Breast epithelium (tissue), 4 donors: Measurements from ENCODE around the gene TWF2. TPM values are rescaled to one million over a fixed set of nuclear protein-coding genes. Genes with fewer than 3 reads are reported as not detected.
A peak's percentile ranks its signal among the peaks of the same experiment; 100 is the strongest.

Experiments used
- DNase-seq, 2 donors: peaks; one replicate each; pipeline ENCODE4 v3.0.0-alpha.2; 2019; ENCODE audit warnings: low spot score in 2 of 2
- H3K27ac ChIP-seq, 2 donors: fragments of 200-600 bp; sonication (generic) in 1 of 2; one replicate each; pipeline ENCODE4 v1.5.1; 2016 to 2019; ENCODE audit warnings: mild to moderate bottlenecking in 1 of 2
- H3K27me3 ChIP-seq, 2 donors: fragments of 200-600 bp; sonication (generic) in 1 of 2; one replicate each; pipeline versions ENCODE4 v1.5.1 to v1.6.0; 2017 to 2019; ENCODE audit warnings: control low read depth in 1 of 2, mild to moderate bottlenecking in 1 of 2
- H3K36me3 ChIP-seq: fragments of 200-600 bp; one replicate; pipeline ENCODE4 v1.5.1; 2019
- H3K4me1 ChIP-seq, 2 donors: fragments of 200-600 bp; sonication (generic); one replicate each; pipeline ENCODE4 v1.5.1; 2016 to 2019; ENCODE audit warnings: control low read depth in 1 of 2
- H3K4me3 ChIP-seq, 3 donors: fragments of 200-600 bp; sonication (generic); 1 replicate in 2 of 3; 2 replicates in 1 of 3; pipeline ENCODE4 v1.5.1; 2016 to 2019; ENCODE audit warnings: mild to moderate bottlenecking in 3 of 3, moderate library complexity in 2 of 3
- H3K9me3 ChIP-seq, 2 donors: fragments of 200-600 bp; sonication (generic) in 1 of 2; one replicate each; pipeline ENCODE4 v1.5.1; 2016 to 2019; ENCODE audit warnings: control low read depth in 1 of 2
- POLR2A ChIP-seq: fragments of 450-650 bp; IDR thresholded peaks from one replicate; pipeline ENCODE4 v1.6.1; 2016; ENCODE audit warnings: antibody characterized with exemption, mild to moderate bottlenecking, moderate library complexity
- POLR2AphosphoS5 ChIP-seq, 3 donors: sonication (generic); formaldehyde crosslinking; IDR thresholded peaks; one replicate each; pipeline ENCODE4 v1.6.1; 2017; ENCODE audit warnings: antibody characterized with exemption in 3 of 3
- intact Hi-C: fragments of 100-400 bp; cut with DNase I; formaldehyde crosslinking; loops from one replicate; pipeline ENCODE4 v1.15.1; 2023; ENCODE audit warnings: low total_unique reads
- total RNA-seq, 3 donors: library from RNA; depleted of rRNA; stranded (reverse); fragments of >200 nt; gene quantifications; one replicate each; pipeline ENCODE4 v1.1.0, GENCODE V29; 2016
- TF ChIP-seq, protein P1 (sequence below), 3 donors: fragments of 450-650 bp; IDR thresholded peaks; one replicate each; pipeline ENCODE4 v1.5.1; 2016 to 2017; ENCODE audit warnings: antibody characterized with exemption in 3 of 3, mild to moderate bottlenecking in 3 of 3, moderate library complexity in 3 of 3

Gene TWF2
- total RNA-seq, 3 donors from 2014 or later = 52.7 to 84.5 (median 65.2) TPM

DNA sequence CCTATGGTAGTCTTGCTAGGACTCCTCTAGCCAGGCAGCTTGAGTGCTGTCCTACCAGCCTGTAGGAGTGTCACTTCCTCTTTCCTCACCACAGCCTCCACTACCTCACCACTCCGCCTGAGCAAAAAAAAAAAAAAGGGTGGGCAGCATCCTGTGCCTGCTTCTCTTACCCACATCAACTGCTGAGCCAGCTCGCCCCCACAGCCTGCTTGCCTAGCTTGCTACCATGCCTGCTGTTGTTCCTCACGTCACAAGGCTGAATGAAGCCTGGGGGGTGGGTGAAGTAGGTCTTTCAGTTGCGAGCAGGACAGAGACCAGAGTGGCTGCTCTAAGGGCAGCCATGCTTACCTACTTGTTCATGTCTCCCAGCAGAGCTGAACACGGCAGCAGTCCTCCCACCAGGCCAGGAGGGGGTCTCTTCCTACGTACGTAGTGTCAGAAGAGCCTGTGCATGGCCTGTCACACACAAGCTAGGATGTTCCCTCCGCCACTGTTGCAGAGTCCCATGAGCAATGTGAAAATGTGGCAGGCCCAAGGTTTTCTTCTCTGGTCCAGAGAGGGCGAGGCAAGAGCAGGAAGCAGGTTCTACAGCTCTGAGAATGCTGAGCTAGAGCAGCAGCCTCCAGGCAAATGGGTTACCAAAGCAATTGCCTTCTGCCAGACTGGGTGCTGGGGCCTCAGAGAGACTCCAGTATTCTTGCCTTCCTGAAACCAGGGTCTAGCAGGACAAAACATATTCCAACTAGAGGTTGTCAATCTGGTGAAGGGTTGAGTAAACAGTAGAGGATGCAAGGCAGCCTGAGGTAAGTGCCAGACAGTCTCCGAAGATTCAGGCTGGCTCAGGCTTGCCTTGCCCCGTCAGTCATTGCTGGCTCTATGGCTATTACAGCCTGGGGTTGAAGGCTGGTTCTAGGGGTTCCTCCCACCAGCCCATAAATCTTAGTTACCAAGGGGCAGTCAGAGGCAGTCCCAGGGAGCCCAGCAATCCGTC is 14.7 kb upstream of the TWF2 start:
- H3K9me3 ChIP-seq = no peaks in the 10 kb centered on the region
- no peaks in the 10 kb centered on the region for H3K27me3 ChIP-seq
- peaks cover 4% of the 10 kb centered on the region for H3K36me3 ChIP-seq
- H3K4me3 ChIP-seq = no peak overlapping the region
- H3K27ac ChIP-seq = peak overlapping the region; percentile 67 to 68
- no peak for DNase-seq
- no peaks in the 10 kb centered on the region for H3K4me1 ChIP-seq
- intact Hi-C loops = no loop called here
- no peak for TF ChIP-seq POLR2A
- TF ChIP-seq, protein P1, sequence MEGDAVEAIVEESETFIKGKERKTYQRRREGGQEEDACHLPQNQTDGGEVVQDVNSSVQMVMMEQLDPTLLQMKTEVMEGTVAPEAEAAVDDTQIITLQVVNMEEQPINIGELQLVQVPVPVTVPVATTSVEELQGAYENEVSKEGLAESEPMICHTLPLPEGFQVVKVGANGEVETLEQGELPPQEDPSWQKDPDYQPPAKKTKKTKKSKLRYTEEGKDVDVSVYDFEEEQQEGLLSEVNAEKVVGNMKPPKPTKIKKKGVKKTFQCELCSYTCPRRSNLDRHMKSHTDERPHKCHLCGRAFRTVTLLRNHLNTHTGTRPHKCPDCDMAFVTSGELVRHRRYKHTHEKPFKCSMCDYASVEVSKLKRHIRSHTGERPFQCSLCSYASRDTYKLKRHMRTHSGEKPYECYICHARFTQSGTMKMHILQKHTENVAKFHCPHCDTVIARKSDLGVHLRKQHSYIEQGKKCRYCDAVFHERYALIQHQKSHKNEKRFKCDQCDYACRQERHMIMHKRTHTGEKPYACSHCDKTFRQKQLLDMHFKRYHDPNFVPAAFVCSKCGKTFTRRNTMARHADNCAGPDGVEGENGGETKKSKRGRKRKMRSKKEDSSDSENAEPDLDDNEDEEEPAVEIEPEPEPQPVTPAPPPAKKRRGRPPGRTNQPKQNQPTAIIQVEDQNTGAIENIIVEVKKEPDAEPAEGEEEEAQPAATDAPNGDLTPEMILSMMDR (IDR thresholded peaks at IDR 0.05) = no peak
- no peak for TF ChIP-seq POLR2AphosphoS5 (IDR thresholded peaks at IDR 0.05)

GRCh38 chr3:52250122-52250521 is 11.2 kb upstream of the TWF2 start:
- no peak overlapping the region for H3K27ac ChIP-seq
- H3K4me1 ChIP-seq = peaks cover 0 to 6% of the 10 kb centered on the region in 2 donors
- no peak for TF ChIP-seq POLR2AphosphoS5 (IDR thresholded peaks at IDR 0.05)
- DNase-seq = no peak
- no peak overlapping the region for H3K4me3 ChIP-seq
- H3K9me3 ChIP-seq = no peaks in the 10 kb centered on the region
- intact Hi-C loops = no loop called here
- H3K36me3 ChIP-seq = no peaks in the 10 kb centered on the region
- H3K27me3 ChIP-seq = no peaks in the 10 kb centered on the region

DNA sequence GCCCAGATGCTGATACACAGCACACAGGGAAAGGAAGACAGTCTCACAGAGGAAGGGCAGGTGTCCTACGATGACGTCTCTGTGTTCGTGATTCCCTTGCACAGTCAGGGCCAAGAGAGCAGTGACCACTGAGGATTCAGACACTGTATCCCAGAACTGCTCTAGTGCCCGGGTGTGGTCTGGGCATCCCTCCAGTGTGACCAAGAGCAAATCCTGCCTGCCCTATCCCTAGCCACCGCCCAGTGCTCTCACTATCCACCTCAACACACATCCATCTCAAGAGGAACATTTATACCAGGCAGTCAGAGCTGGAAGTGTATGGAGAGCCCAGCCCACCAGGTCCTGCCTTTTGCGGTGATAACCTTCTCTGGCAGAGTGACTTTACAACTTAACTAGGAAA is 10.7 kb upstream of the TWF2 start:
- peaks cover 0 to 6% of the 10 kb centered on the region in 2 donors for H3K4me1 ChIP-seq
- no peaks in the 10 kb centered on the region for H3K9me3 ChIP-seq
- no peaks in the 10 kb centered on the region for H3K36me3 ChIP-seq
- no peak for DNase-seq
- no peaks in the 10 kb centered on the region for H3K27me3 ChIP-seq
- H3K4me3 ChIP-seq = no peak overlapping the region
- no peak overlapping the region for H3K27ac ChIP-seq
- no peak for TF ChIP-seq POLR2AphosphoS5 (IDR thresholded peaks at IDR 0.05)
- TF ChIP-seq POLR2A = no peak
- TF ChIP-seq, protein P1 (IDR thresholded peaks at IDR 0.05) = no peak
- intact Hi-C loops = no loop called here

GRCh38 chr3:52248816-52249547 is 10.0 kb upstream of the TWF2 start:
- no peaks in the 10 kb centered on the region for H3K9me3 ChIP-seq
- no peak for TF ChIP-seq POLR2A
- TF ChIP-seq, protein P1 (IDR thresholded peaks at IDR 0.05) = no peak
- TF ChIP-seq POLR2AphosphoS5 (IDR thresholded peaks at IDR 0.05) = no peak
- H3K27ac ChIP-seq = no peak overlapping the region
- H3K4me1 ChIP-seq = peaks cover 0 to 6% of the 10 kb centered on the region in 2 donors
- H3K36me3 ChIP-seq = no peaks in the 10 kb centered on the region
- DNase-seq = no peak
- intact Hi-C loops = no loop called here
- H3K27me3 ChIP-seq = no peaks in the 10 kb centered on the region
- H3K4me3 ChIP-seq = no peak overlapping the region

DNA sequence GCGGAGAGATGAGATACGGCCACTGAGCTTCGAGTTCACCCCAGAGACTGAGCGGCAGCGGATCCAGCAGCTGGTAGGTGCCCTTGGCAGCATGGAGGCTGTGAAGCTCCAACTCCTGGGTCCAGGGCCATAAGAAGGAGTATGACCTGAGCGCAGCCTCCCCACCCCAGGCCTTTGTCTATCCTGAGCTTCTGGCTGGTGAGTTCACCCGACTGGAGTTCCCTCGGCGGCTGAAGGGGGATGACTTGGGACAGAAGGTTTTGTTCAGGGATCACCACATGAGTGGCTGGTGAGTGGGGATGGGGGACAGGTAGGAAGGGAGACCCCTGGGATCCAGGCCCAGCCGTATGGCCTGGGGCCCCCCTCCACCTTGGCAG is 9.2 kb upstream of the TWF2 start:
- peak overlapping the region in 1 of 2 donors; percentile 95 for H3K27ac ChIP-seq
- no peaks in the 10 kb centered on the region for H3K36me3 ChIP-seq
- no peaks in the 10 kb centered on the region for H3K9me3 ChIP-seq
- no peak overlapping the region for H3K4me3 ChIP-seq
- TF ChIP-seq POLR2AphosphoS5 (IDR thresholded peaks at IDR 0.05) = no peak
- TF ChIP-seq POLR2A = no peak
- TF ChIP-seq, protein P1 (IDR thresholded peaks at IDR 0.05) = no peak
- intact Hi-C loops = no loop called here
- peaks cover 0 to 6% of the 10 kb centered on the region in 2 donors for H3K4me1 ChIP-seq
- no peak for DNase-seq
- no peaks in the 10 kb centered on the region for H3K27me3 ChIP-seq
